ENCODE measurements around the gene CYP27B1.

- TF ChIP-seq CTCF (IDR thresholded peaks at IDR 0.05) (peak; percentile 60 to 81 (median 78)), POLR2A (IDR thresholded peaks at IDR 0.05) (no peak)
These were observed 36.5 kb upstream of the CYP27B1 start for GRCh38 chr12:57803319-57803893.

Measured in uterus (tissue), 2 donors.